Erythroblast (primary cell): ENCODE results near the gene GRHL3.

ENCODE experiments used
- GATA1 ChIP-seq: IDR thresholded peaks from 2 replicates; pipeline ENCODE4 v1.6.1; 2011; ENCODE audit warnings: low read depth, mild to moderate bottlenecking, control low read depth, low read length, moderate library complexity
- POLR2A ChIP-seq: IDR thresholded peaks from 2 replicates; pipeline ENCODE4 v1.6.1; 2011; ENCODE audit warnings: mild to moderate bottlenecking, low read length

DNA sequence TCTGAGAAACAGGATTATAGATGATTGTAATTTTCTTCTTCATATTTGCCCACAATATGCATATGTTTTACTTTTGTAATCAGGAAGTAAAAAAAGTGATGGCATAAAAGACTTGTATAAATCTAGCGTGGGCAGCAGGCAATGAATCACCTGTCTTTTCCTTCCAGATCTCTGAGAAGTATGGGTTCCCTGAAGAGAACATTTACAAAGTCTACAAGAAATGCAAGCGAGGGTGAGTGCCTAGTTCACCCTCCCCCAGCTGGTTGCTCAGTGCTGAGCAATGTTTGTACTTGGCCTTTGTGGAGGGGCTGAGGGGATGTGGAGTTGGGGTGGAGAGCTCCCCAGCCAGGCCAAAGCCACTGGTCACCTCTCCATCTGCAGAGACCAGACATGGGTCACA, 30.7 kb downstream of the GRHL3 start:
- TF ChIP-seq POLR2A (no peak), GATA1 (no peak)
